Erythroblast (primary cell): Measurements from ENCODE around the gene DAZL.

Experiments used
- GATA1 ChIP-seq: IDR thresholded peaks from 2 replicates; pipeline ENCODE4 v1.6.1; 2011; ENCODE audit warnings: low read depth, mild to moderate bottlenecking, control low read depth, low read length, moderate library complexity
- POLR2A ChIP-seq: IDR thresholded peaks from 2 replicates; pipeline ENCODE4 v1.6.1; 2011; ENCODE audit warnings: mild to moderate bottlenecking, low read length

- no peak for TF ChIP-seq POLR2A
- TF ChIP-seq GATA1 = no peak
Observed at GRCh38 chr3:16595778-16596177, 9.4 kb downstream of the DAZL start.
